C4-2B (cell line): ENCODE results near the gene TRIM34.

Experiments used
- H3K27ac ChIP-seq: fragments of 450-650 bp; 2 replicates; pipeline ENCODE4 v1.5.1; 2017
- CTCF ChIP-seq: fragments of 450-650 bp; conservative IDR thresholded peaks from 2 replicates; pipeline ENCODE4 v1.5.1; 2017; ENCODE audit warnings: mild to moderate bottlenecking
- ZFX ChIP-seq: fragments of 450-650 bp; IDR thresholded peaks from 2 replicates; pipeline ENCODE4 v1.6.1; 2017

Gene TRIM34

GRCh38 chr11:5622802-5623201, 2.0 kb upstream of the TRIM34 start:
- no peak overlapping the region for H3K27ac ChIP-seq
- TF ChIP-seq CTCF: no peak
- TF ChIP-seq ZFX: no peak

- H3K27ac ChIP-seq: no peak overlapping the region
- TF ChIP-seq ZFX (no peak), CTCF (no peak)
Measured at GRCh38 chr11:5625281-5625680, 480 bp downstream of the TRIM34 start.

DNA sequence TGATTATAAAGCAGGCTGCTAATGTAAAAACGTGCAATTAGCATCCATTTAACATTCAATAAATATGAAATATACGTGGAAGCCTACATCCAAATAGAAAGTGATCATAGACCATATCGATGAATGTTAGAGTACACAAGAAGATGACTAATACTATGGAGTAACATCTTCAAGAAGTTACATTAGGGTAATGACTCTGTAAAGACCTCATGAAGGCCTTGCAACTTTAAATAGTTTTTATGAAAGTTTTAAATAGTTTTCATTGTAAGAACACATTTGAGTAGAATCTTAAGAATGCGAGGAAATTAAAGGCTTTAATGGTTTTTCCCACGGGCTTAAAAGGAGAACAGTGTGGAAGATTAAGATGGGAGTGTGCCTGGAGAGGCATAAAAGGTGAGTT, 1.4 kb downstream of the TRIM34 start:
- no peak for TF ChIP-seq ZFX
- TF ChIP-seq CTCF: no peak
- no peak overlapping the region for H3K27ac ChIP-seq

DNA sequence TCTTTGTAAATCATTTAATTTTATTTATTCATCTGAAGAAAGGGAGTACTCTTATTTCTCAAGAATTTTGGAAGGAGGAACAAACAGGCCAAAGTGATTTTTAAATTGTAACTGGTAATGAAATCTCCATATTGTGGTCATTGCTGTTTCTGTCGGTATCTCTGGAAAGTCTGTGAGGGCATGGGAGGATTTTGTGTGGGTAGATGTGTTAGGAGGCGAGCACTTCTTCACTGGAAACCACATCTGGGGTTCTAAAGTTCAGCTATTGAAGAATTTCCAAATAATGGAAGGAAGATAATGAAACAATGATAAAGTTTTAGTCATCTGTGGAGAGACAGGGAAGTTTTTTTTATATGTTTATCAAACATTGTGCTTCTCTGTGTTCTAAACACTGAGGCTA, 6.6 kb downstream of the TRIM34 start:
- TF ChIP-seq ZFX: no peak
- TF ChIP-seq CTCF: no peak
- no peak overlapping the region for H3K27ac ChIP-seq

GRCh38 chr11:5631969-5632635, 7.3 kb downstream of the TRIM34 start:
- H3K27ac ChIP-seq: no peak overlapping the region
- TF ChIP-seq ZFX: no peak
- no peak for TF ChIP-seq CTCF

DNA sequence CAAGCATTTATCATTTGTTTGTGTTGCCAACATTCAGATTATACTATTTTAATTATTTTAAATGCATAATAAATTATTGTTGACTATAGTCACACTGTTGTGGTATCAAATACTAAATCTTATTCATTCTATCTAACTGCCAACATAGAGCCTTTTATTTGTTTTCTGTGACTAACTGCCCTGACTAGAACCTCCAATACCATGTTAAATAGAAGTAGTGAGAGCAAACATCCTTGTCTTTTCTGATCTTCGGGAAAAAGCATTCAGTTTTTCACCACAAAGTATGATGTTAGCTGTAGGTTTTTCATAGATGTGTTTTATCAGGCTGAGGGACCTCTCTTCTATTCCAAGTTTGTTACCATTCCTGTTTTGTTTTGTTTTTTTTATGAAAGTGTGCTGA, 15.2 kb downstream of the TRIM34 start:
- TF ChIP-seq ZFX (no peak), CTCF (no peak)
- H3K27ac ChIP-seq: no peak overlapping the region

GRCh38 chr11:5643585-5643984, 18.8 kb downstream of the TRIM34 start:
- no peak overlapping the region for H3K27ac ChIP-seq
- no peak for TF ChIP-seq CTCF
- no peak for TF ChIP-seq ZFX
